Spleen (tissue), 13 donors: Measurements from ENCODE around the gene ZNRF2. TPM values are rescaled to one million over a fixed set of nuclear protein-coding genes. Genes with fewer than 3 reads are reported as not detected.

Experiments used
- DNase-seq: peaks from one replicate; pipeline ENCODE4 v3.0.0-alpha.2; 2020
- H3K27ac ChIP-seq, 8 donors: fragments of 200-600 bp; sonication (generic) in 7 of 8; 1 replicate in 4 of 8; 2 replicates in 4 of 8; pipeline versions ENCODE4 v1.5.0 to v1.8.0; 2016 to 2021; ENCODE audit warnings: inconsistent platforms in 4 of 8, mild to moderate bottlenecking in 4 of 8, moderate library complexity in 1 of 8
- H3K27me3 ChIP-seq, 7 donors: fragments of 200-600 bp; sonication (generic) in 6 of 7; replicated peaks in 1 of 7; 1 replicate in 4 of 7; 2 replicates in 3 of 7; pipeline versions ENCODE4 v1.5.0 to v1.8.0; 2016 to 2021; ENCODE audit warnings: inconsistent platforms in 3 of 7, mild to moderate bottlenecking in 1 of 7
- H3K36me3 ChIP-seq, 6 donors: fragments of 200-600 bp; sonication (generic) in 5 of 6; 1 replicate in 4 of 6; 2 replicates in 2 of 6; pipeline versions ENCODE4 v1.5.0 to v1.8.0; 2016 to 2021; ENCODE audit warnings: inconsistent platforms in 2 of 6
- H3K4me1 ChIP-seq, 6 donors: fragments of 200-600 bp; sonication (generic) in 5 of 6; 1 replicate in 3 of 6; 2 replicates in 3 of 6; pipeline versions ENCODE4 v1.5.0 to v1.8.0; 2016 to 2021; ENCODE audit warnings: inconsistent platforms in 3 of 6
- H3K4me3 ChIP-seq, 8 donors: fragments of 200-600 bp; sonication (generic) in 7 of 8; 1 replicate in 4 of 8; 2 replicates in 4 of 8; pipeline versions ENCODE4 v1.5.0 to v1.8.0; 2016 to 2021; ENCODE audit warnings: inconsistent platforms in 4 of 8, mild to moderate bottlenecking in 4 of 8, moderate library complexity in 2 of 8
- H3K9me3 ChIP-seq, 8 donors: fragments of 200-600 bp; sonication (generic) in 7 of 8; 1 replicate in 4 of 8; 2 replicates in 4 of 8; pipeline versions ENCODE4 v1.5.0 to v1.8.0; 2016 to 2021; ENCODE audit warnings: inconsistent platforms in 4 of 8
- POLR2A ChIP-seq, 3 donors: fragments of 450-650 bp; IDR thresholded peaks; one replicate each; pipeline ENCODE4 v1.5.1; 2017; ENCODE audit warnings: antibody characterized with exemption in 3 of 3, mild to moderate bottlenecking in 1 of 3
- POLR2AphosphoS5 ChIP-seq, 3 donors: sonication (generic); formaldehyde crosslinking; IDR thresholded peaks; one replicate each; pipeline ENCODE4 v1.5.1; 2017; ENCODE audit warnings: antibody characterized with exemption in 3 of 3
- WGBS, 5 donors: extraction: QIAGEN DNeasy Blood & Tissue Kit in 3 of 5; methylation state at CpG; one replicate each; pipeline versions ENCODE4 v1.1.5 to v1.1.7; 2013 to 2018; 5-methylcytosine and 5-hydroxymethylcytosine counted together
- intact Hi-C: fragments of 100-400 bp; cut with DNase I; formaldehyde crosslinking; loops from one replicate; pipeline ENCODE4 v1.15.0; 2023; ENCODE audit warnings: low total_unique reads
- long read RNA-seq, 2 donors: transcript quantifications; one replicate each; lab custom pipeline, GENCODE V29; 2026
- polyA plus RNA-seq, 3 donors: library from polyadenylated mRNA; stranded (reverse); fragments of 200-250 nt; gene quantifications; one replicate each; pipeline ENCODE4 v1.2.1, GENCODE V29; 2013
- total RNA-seq, 7 donors: library from RNA; depleted of rRNA in 3 of 7; stranded (reverse); fragments of >200 nt in 3 of 7; fragmentation: NEBNext Ultra II Directional in 4 of 7; extraction: Animal tissue kit (Norgen Biotek cat#: 25700) in 4 of 7; gene quantifications; one replicate each; pipeline versions ENCODE4 v1.1.0 to v1.2.1, GENCODE V29; 2016 to 2021
- TF ChIP-seq, protein P1 (sequence below), 11 experiments: fragments of 200-600 bp in 7 of 11; fragments of 450-650 bp in 4 of 11; sonication (generic) in 4 of 11; IDR thresholded peaks in 8 of 11; conservative IDR thresholded peaks in 3 of 11; 1 replicate in 7 of 11; 2 replicates in 4 of 11; pipeline versions ENCODE4 v1.4.0 to v1.8.0; 2016 to 2021; ENCODE audit warnings: antibody characterized with exemption in 11 of 11, inconsistent platforms in 4 of 11, mild to moderate bottlenecking in 1 of 11
- donor health status: healthy with polysubstance abuse.
- donor health status: DM: no; HTN: no; CAD: no; lungs with moderate emphysema.
- donor health status: DM: no; HTN: no; CAD: no.
- donor health status: Bipolar disorder and iron deficiency.
- donor health status: healthy.
- donor health status: DM: no; HTN: no; CAD: no.
- donor health status: DM: yes; HTN: yes; CAD: no.

The ZNRF2 gene
- total RNA-seq (10 to 100 TPM; 27.1 to 42.5 (median 29.4) TPM), polyA plus RNA-seq (1 to 10 TPM; 6.8 to 9.1 (median 8.8) TPM)
- long read RNA-seq, donor 1, transcript ZNRF2-201 (5 exons, 3,460 nt), result major isoform, 7 of 14 reads
- long read RNA-seq, donor 1, partial matches to known transcripts, result 7 of 14 reads
- long read RNA-seq, donor 1, other reads (novel, unspliced or antisense), result 0 of 14 reads
- long read RNA-seq, donor 2, transcript ZNRF2-201 (5 exons, 3,460 nt), result major isoform, 9 of 9 reads
- long read RNA-seq, donor 2, partial matches to known transcripts, result 0 of 9 reads
- long read RNA-seq, donor 2, other reads (novel, unspliced or antisense), result 0 of 9 reads

DNA sequence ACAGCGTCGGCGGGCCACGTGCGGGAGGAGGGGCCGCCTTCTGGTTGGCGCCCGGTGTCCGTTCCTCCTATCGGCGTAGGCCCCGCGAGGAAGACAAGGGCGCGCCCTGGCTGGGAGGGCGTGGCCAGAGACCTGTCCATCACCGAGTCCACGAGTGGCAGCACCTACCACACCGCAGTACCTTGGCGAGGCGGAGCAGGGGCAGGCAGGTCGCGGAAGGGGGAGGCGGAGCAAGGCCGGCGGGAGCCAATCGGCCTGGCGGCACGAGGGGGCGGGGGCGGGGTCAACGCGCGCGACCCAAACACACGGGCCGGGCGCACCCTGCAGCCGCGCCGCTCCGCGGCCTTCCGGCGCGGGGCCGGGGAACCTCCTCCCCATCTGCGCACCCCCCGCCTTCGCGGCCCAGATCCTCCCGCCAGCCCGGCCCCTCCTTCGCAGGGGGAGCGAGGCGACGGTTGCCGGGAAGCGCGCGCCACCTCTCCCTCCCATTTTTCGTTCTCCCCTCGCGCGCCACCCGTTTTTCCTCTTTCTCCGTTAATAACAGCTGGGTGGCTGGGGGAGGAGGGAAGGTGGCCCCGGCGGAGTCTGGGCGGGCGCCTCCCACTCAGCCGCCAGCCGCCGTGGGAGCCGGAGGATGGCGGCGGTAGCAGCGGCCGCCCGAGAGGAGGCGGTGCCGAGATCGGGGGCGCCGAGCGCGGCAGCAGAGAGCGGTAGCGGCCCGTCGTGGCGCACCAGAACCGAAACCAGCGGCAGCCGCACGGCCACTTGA lies at the start of gene ZNRF2:
ZNRF2 (plus strand) TSS at position 300 of the 769 bp plus-strand sequence. CDS start 761 bp downstream, outside the sequence.
- Histone ChIP-seq H3K36me3 (no peaks in the 10 kb centered on the region), H3K4me3 (peak within 1 kb of the TSS; percentile 66 to 86 (median 82)), H3K27me3 (no peaks in the 10 kb centered on the region), H3K4me1 (peaks cover 19 to 50% (median 39%) of the 10 kb centered on the region in 6 donors), H3K9me3 (no peaks in the 10 kb centered on the region), H3K27ac (peak within 1 kb of the TSS; percentile 95 to 100 (median 98))
- DNase-seq, result peak; percentile 100
- WGBS, 5 donors, result 0 to 1% (median 1%) methylated on average over 36 to 96 of the region's 96 CpGs
- intact Hi-C loops, result no loop called here
- TF ChIP-seq, protein P1, sequence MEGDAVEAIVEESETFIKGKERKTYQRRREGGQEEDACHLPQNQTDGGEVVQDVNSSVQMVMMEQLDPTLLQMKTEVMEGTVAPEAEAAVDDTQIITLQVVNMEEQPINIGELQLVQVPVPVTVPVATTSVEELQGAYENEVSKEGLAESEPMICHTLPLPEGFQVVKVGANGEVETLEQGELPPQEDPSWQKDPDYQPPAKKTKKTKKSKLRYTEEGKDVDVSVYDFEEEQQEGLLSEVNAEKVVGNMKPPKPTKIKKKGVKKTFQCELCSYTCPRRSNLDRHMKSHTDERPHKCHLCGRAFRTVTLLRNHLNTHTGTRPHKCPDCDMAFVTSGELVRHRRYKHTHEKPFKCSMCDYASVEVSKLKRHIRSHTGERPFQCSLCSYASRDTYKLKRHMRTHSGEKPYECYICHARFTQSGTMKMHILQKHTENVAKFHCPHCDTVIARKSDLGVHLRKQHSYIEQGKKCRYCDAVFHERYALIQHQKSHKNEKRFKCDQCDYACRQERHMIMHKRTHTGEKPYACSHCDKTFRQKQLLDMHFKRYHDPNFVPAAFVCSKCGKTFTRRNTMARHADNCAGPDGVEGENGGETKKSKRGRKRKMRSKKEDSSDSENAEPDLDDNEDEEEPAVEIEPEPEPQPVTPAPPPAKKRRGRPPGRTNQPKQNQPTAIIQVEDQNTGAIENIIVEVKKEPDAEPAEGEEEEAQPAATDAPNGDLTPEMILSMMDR (IDR thresholded peaks at IDR 0.05 in 8 of 11, conservative IDR thresholded peaks at IDR 0.05 in 3 of 11), result peak; percentile 20 to 80 (median 65)
- TF ChIP-seq POLR2A (IDR thresholded peaks at IDR 0.05), result peak in 2 of 3 donors; percentile 64 to 65
- TF ChIP-seq POLR2AphosphoS5 (IDR thresholded peaks at IDR 0.05), result peak; percentile 88 to 96 (median 94)

DNA sequence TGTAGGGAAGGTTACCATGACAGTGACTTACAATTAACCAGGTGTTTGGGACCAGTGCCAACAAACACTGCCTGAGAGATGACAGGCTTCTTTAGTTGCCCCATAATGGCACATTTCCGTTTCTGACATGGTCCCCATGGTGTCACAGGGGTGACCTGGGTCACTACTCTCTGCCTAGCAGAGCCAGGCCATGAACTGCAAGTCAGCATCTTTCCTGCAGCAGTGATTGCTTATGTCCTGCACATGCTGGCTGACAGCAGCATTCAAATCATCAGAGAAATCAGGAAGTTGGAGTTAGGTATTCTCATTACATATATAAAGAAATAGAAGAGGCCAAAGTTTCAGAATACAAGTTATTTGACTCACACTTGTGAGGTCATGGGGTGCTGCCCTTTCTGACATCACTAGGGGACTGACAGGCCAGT lies 47.1 kb upstream of the ZNRF2 start:
- intact Hi-C loops, result no loop called here
- Histone ChIP-seq H3K27me3 (no peaks in the 10 kb centered on the region), H3K4me1 (peaks cover 0 to 41% (median 29%) of the 10 kb centered on the region in 6 donors), H3K9me3 (no peaks in the 10 kb centered on the region), H3K27ac (peak overlapping the region in 3 of 8 donors; percentile 30 to 54 (median 31)), H3K4me3 (no peak overlapping the region), H3K36me3 (no peaks in the 10 kb centered on the region)
- TF ChIP-seq, protein P1 (IDR thresholded peaks at IDR 0.05 in 8 of 11, conservative IDR thresholded peaks at IDR 0.05 in 3 of 11), result no peak
- TF ChIP-seq POLR2AphosphoS5 (IDR thresholded peaks at IDR 0.05), result peak in 1 of 3 donors; percentile 64
- no peak for DNase-seq
- 46 to 77% (median 58%) methylated on average over 1 of the region's 1 CpG for whole genome bisulfite sequencing, 5 donors

DNA sequence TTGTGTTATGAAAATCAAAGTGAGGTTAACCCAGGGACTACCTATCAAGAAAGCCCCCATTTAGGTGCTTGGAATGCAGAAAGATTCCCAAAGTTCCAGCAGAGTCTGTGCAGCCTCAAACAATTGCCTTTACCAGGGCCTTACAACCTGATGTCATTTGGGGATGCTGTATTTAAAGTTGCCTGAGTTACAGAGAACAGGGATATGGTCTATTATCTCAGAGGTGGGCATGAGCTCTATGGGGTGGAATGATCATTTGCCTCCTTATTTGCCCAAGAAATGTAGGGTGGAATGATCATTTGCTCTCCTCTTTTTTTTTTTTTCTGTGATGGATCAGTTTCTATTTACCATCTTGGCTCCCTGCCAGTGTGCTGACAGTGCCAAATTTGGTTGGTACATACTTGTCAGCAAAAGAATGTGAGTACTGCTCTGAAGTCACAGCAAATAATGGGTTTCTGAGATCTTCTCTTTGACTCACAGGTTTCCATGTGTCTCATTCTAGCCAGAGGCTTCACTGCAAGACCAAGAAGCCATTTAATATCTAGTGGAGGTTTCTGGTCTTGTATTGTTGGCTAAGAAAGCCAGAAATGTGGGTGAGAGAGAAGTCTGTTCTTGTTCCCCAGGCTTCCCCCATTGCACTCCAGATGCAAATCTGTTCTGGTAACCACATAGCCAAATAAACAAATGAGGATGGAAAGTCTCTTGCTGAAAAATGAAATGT lies 45.5 kb upstream of the ZNRF2 start:
- intact Hi-C loops, result no loop called here
- TF ChIP-seq POLR2A (IDR thresholded peaks at IDR 0.05) (no peak), POLR2AphosphoS5 (IDR thresholded peaks at IDR 0.05) (no peak)
- TF ChIP-seq, protein P1 (IDR thresholded peaks at IDR 0.05 in 8 of 11, conservative IDR thresholded peaks at IDR 0.05 in 3 of 11), result no peak
- H3K36me3 ChIP-seq, result no peaks in the 10 kb centered on the region
- no peaks in the 10 kb centered on the region for H3K9me3 ChIP-seq
- no peak overlapping the region for H3K4me3 ChIP-seq
- peak overlapping the region in 6 of 8 donors; percentile 20 to 54 (median 40) for H3K27ac ChIP-seq
- no peaks in the 10 kb centered on the region for H3K27me3 ChIP-seq
- H3K4me1 ChIP-seq, result peaks cover 0 to 41% (median 29%) of the 10 kb centered on the region in 6 donors
- DNase-seq, result no peak
